Neural progenitor cell (in vitro differentiated cells): ENCODE results near the gene SH3BP5.

Experiments
- EZH2phosphoT487 ChIP-seq: fragments of 200-600 bp; sonication (generic); IDR thresholded peaks from 2 replicates; pipeline ENCODE4 v1.6.1; 2017; ENCODE audit warnings: antibody characterized with exemption
- TF ChIP-seq, protein P1 (sequence below): fragments of 200-600 bp; sonication (generic); IDR thresholded peaks from 2 replicates; pipeline ENCODE4 v1.5.1; 2017; ENCODE audit warnings: antibody characterized with exemption, mild to moderate bottlenecking

DNA sequence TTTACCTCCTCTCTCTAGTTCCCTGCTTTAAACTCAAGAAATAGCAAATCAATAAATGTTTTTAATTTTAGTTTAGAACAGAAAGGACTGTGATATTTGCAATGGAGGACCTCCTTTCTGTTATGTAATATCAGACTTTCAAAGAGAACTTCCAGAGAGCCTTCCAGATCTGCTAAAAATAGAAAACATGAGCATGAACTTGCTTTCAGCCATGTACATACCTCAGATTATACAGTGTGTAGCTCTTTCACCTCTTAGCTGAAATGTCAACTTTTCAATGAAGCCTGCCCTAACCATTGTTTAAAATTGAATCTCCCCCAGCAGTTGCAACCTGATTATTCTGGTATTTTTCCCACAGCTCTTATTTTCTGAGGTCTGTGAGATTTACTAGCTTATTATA lies 113.7 kb downstream of the SH3BP5 start:
- TF ChIP-seq, protein P1, sequence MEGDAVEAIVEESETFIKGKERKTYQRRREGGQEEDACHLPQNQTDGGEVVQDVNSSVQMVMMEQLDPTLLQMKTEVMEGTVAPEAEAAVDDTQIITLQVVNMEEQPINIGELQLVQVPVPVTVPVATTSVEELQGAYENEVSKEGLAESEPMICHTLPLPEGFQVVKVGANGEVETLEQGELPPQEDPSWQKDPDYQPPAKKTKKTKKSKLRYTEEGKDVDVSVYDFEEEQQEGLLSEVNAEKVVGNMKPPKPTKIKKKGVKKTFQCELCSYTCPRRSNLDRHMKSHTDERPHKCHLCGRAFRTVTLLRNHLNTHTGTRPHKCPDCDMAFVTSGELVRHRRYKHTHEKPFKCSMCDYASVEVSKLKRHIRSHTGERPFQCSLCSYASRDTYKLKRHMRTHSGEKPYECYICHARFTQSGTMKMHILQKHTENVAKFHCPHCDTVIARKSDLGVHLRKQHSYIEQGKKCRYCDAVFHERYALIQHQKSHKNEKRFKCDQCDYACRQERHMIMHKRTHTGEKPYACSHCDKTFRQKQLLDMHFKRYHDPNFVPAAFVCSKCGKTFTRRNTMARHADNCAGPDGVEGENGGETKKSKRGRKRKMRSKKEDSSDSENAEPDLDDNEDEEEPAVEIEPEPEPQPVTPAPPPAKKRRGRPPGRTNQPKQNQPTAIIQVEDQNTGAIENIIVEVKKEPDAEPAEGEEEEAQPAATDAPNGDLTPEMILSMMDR: no peak
- TF ChIP-seq EZH2phosphoT487: no peak
